ENCODE data around the gene LRRC58.

- no peak for TF ChIP-seq EZH2 (IDR thresholded peaks at IDR 0.05)
- no peak for TF ChIP-seq POLR2AphosphoS5 (IDR thresholded peaks at IDR 0.05; ENCODE audit: borderline replicate concordance, low read depth, low read length)
Observed at GRCh38 chr3:120300971-120301370, 48.2 kb downstream of the LRRC58 start.

Measured in SK-N-MC (cell line).